Stomach (tissue), 9 donors: ENCODE data around the gene RASAL3. TPM values are rescaled to one million over a fixed set of nuclear protein-coding genes. Genes with fewer than 3 reads are reported as not detected.

Experiments used
- DNase-seq, 2 donors: peaks; one replicate each; pipeline versions ENCODE4 v3.0.0 to v3.0.0-alpha.2; 2013 to 2019
- H3K27ac ChIP-seq, 5 donors: fragments of 200-600 bp in 4 of 5; sonication (generic) in 4 of 5; one replicate each; pipeline ENCODE4 v1.5.1; 2013 to 2019; ENCODE audit warnings: mild to moderate bottlenecking in 1 of 5, moderate library complexity in 1 of 5
- H3K27me3 ChIP-seq, 3 donors: fragments of 200-600 bp; sonication (generic); one replicate each; pipeline ENCODE4 v1.5.1; 2017 to 2019; ENCODE audit warnings: mixed run types in 1 of 3
- H3K36me3 ChIP-seq, 4 donors: fragments of 200-600 bp; sonication (generic); 1 replicate in 3 of 4; 2 replicates in 1 of 4; pipeline ENCODE4 v1.5.1; 2016 to 2019
- H3K4me1 ChIP-seq, 4 donors: fragments of 200-600 bp; sonication (generic); one replicate each; pipeline ENCODE4 v1.5.1; 2016 to 2019
- H3K4me3 ChIP-seq, 4 donors: fragments of 200-600 bp; sonication (generic) in 3 of 4; one replicate each; pipeline ENCODE4 v1.5.1; 2016 to 2019; ENCODE audit warnings: mild to moderate bottlenecking in 1 of 4
- H3K9me3 ChIP-seq, 4 donors: fragments of 200-600 bp; sonication (generic); one replicate each; pipeline ENCODE4 v1.5.1; 2016 to 2019
- EP300 ChIP-seq: sonication (generic); formaldehyde crosslinking; IDR thresholded peaks from one replicate; pipeline ENCODE4 v1.6.1; 2017; ENCODE audit warnings: antibody characterized with exemption
- POLR2A ChIP-seq, 4 donors: fragments of 450-650 bp; IDR thresholded peaks; one replicate each; pipeline ENCODE4 v1.6.1; 2016; ENCODE audit warnings: antibody characterized with exemption in 4 of 4, control low read depth in 2 of 4, mild to moderate bottlenecking in 1 of 4, moderate library complexity in 1 of 4
- POLR2AphosphoS5 ChIP-seq, 3 donors: sonication (generic); formaldehyde crosslinking; IDR thresholded peaks; one replicate each; pipeline ENCODE4 v1.6.1; 2016; ENCODE audit warnings: antibody characterized with exemption in 3 of 3
- WGBS, 5 donors: extraction: QIAGEN DNeasy Blood & Tissue Kit in 3 of 5; methylation state at CpG; one replicate each; pipeline versions ENCODE4 v1.1.5 to v1.1.7; 2013 to 2018; 5-methylcytosine and 5-hydroxymethylcytosine counted together
- intact Hi-C: fragments of 100-400 bp; cut with DNase I; formaldehyde crosslinking; loops from one replicate; pipeline ENCODE4 v1.15.1; 2023; ENCODE audit warnings: low total_unique reads
- polyA plus RNA-seq, 3 donors: library from polyadenylated mRNA; stranded (reverse); fragments of 200-250 nt; gene quantifications; one replicate each; pipeline ENCODE4 v1.2.3, GENCODE V29; 2013
- total RNA-seq, 5 donors: library from RNA; depleted of rRNA; stranded (reverse); fragments of >200 nt; gene quantifications; one replicate each; pipeline versions ENCODE4 v1.1.0 to v1.2.3, GENCODE V29; 2014 to 2016
- TF ChIP-seq, protein P1 (sequence below), 7 experiments: fragments of 450-650 bp in 4 of 7; fragments of 200-600 bp in 3 of 7; sonication (generic) in 3 of 7; IDR thresholded peaks; one replicate each; pipeline ENCODE4 v1.5.1; 2016 to 2019; ENCODE audit warnings: antibody characterized with exemption in 7 of 7, control low read depth in 2 of 7, mild to moderate bottlenecking in 1 of 7
- donor health status: healthy with polysubstance abuse.
- donor health status: Bipolar disorder and iron deficiency.
- donor health status: healthy.

Gene RASAL3
- total and polyA plus RNA-seq, 8 donors = 1.1 to 21.2 (median 3.0) TPM

DNA sequence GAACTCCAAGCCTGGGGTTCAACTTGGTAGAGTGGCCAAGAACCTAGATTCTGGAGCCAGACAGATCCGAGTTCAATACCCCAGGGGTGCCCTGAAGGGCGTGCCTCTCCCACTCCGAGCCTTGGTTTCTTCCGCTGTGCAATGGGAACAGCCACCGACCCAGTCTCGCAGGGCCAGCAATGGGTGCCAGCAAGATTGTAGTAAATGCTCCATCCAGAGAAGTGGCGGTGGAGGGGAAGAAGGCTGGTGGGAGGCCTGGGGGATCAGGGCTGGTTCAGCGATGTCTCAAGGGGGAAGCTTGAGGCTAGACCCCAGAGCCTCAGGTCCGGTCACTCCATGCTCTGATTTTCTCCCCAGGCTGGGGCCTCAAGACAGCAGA, 19.1 kb downstream of the RASAL3 start:
- Histone ChIP-seq H3K36me3 (peaks cover 0 to 42% (median 7%) of the 10 kb centered on the region in 4 donors), H3K4me3 (no peak overlapping the region), H3K9me3 (no peaks in the 10 kb centered on the region), H3K27ac (no peak overlapping the region), H3K27me3 (no peaks in the 10 kb centered on the region), H3K4me1 (peaks cover 7 to 13% (median 10%) of the 10 kb centered on the region in 4 donors)
- TF ChIP-seq, protein P1, sequence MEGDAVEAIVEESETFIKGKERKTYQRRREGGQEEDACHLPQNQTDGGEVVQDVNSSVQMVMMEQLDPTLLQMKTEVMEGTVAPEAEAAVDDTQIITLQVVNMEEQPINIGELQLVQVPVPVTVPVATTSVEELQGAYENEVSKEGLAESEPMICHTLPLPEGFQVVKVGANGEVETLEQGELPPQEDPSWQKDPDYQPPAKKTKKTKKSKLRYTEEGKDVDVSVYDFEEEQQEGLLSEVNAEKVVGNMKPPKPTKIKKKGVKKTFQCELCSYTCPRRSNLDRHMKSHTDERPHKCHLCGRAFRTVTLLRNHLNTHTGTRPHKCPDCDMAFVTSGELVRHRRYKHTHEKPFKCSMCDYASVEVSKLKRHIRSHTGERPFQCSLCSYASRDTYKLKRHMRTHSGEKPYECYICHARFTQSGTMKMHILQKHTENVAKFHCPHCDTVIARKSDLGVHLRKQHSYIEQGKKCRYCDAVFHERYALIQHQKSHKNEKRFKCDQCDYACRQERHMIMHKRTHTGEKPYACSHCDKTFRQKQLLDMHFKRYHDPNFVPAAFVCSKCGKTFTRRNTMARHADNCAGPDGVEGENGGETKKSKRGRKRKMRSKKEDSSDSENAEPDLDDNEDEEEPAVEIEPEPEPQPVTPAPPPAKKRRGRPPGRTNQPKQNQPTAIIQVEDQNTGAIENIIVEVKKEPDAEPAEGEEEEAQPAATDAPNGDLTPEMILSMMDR (IDR thresholded peaks at IDR 0.05) = no peak
- TF ChIP-seq POLR2A (IDR thresholded peaks at IDR 0.05) (no peak), POLR2AphosphoS5 (IDR thresholded peaks at IDR 0.05) (no peak)
- no peak for DNase-seq
- WGBS, 5 donors = 84 to 95% (median 85%) methylated on average over 9 of the region's 9 CpGs
- intact Hi-C loops = no loop called here

DNA sequence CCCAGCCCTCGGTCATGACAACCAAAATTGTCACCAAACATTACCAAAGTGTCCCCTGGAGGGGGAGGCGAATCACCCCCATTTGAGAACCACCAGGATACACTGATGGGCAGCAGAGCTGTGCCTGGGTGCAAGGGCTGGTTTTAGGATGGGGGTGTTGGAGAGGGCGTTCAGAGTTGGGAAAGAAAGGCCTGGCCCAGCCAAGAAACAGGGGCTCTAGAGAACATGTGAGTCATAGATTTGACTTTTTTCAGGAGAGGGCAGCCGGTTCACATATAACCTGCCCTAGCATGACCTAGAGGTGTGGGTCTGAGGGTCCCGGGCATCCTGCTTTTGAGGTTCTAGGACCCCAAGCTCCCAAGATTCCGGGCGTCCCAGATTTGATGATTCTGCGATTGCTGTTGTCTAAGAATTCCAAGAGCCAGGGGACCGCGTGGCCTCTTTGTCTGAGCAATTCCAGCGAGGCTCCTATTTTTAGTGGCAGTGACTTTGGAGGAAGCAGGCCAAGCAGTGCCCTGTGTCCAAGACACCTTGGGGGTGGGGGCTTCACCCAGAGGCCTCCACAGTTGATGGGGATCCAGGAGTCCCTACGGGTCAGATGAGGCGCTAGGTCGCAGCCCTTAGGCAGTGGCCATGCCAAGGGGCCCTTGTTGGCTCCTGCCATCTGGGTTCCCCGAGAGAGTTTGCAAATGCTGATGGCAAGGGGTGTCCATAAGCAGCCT, 19.7 kb downstream of the RASAL3 start:
- Histone ChIP-seq H3K27me3 (no peaks in the 10 kb centered on the region), H3K36me3 (peaks cover 0 to 48% (median 8%) of the 10 kb centered on the region in 4 donors), H3K9me3 (no peaks in the 10 kb centered on the region), H3K4me1 (peaks cover 7 to 13% (median 10%) of the 10 kb centered on the region in 4 donors), H3K27ac (no peak overlapping the region), H3K4me3 (no peak overlapping the region)
- intact Hi-C loops = no loop called here
- TF ChIP-seq, protein P1 (IDR thresholded peaks at IDR 0.05) = no peak
- TF ChIP-seq POLR2AphosphoS5 (IDR thresholded peaks at IDR 0.05) (no peak), POLR2A (IDR thresholded peaks at IDR 0.05) (no peak), EP300 (no peak)
- 84 to 91% (median 88%) methylated on average over 11 to 15 of the region's 15 CpGs for WGBS, 5 donors
- no peak for DNase-seq

DNA sequence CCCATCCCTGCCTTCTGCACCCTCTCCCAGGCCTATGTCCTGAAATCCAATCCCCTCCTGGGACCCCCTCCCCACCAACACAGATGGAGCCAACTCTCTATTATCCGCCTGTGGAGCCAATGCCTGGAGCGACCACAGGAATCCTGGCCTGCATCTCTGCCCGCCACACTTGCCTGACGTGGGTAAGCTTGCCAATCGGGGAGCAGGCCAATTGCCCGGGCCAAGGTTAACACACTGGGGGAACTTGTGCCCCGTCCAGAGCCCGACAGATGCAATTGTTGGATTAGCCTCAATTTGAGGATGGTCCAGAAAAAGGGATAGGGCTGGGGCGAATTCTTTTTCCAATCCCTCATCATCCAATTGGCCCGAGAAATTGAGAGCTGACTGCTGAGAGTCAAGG, 20.5 kb downstream of the RASAL3 start:
- Histone ChIP-seq H3K9me3 (no peaks in the 10 kb centered on the region), H3K27me3 (no peaks in the 10 kb centered on the region), H3K27ac (no peak overlapping the region), H3K36me3 (peaks cover 0 to 55% (median 14%) of the 10 kb centered on the region in 4 donors), H3K4me1 (peaks cover 2 to 7% (median 5%) of the 10 kb centered on the region in 4 donors), H3K4me3 (no peak overlapping the region)
- WGBS, 5 donors = 69 to 84% (median 80%) methylated on average over 10 of the region's 10 CpGs
- no peak for DNase-seq
- intact Hi-C loops = no loop called here
- TF ChIP-seq, protein P1 (IDR thresholded peaks at IDR 0.05) = no peak
- TF ChIP-seq EP300 (no peak), POLR2AphosphoS5 (IDR thresholded peaks at IDR 0.05) (no peak)

DNA sequence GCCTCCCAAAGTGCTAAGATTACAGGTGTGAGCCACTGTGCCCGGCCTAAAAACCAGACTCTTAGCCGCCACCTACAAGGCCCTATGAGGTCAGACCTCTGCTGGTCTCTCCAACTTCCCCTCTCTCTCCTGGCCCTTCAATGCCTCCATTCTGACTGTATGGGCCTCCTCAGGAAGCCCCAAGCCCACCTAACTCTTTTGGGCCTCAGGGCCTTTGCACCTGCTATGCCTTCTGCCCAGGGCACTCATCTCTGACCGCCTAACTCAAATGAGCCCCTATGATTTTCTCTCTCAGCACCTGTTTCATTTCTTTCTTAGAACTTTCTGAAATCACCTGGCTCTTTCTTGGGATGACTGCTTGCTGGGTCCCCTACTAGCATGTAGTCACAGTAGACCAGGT, 21.0 kb downstream of the RASAL3 start:
- no peak for TF ChIP-seq POLR2A (IDR thresholded peaks at IDR 0.05)
- no peak for TF ChIP-seq POLR2AphosphoS5 (IDR thresholded peaks at IDR 0.05)
- no peak for TF ChIP-seq EP300
- TF ChIP-seq, protein P1 (IDR thresholded peaks at IDR 0.05) = no peak
- no peak overlapping the region for H3K27ac ChIP-seq
- no peaks in the 10 kb centered on the region for H3K9me3 ChIP-seq
- intact Hi-C loops = no loop called here
- peaks cover 0 to 55% (median 15%) of the 10 kb centered on the region in 4 donors for H3K36me3 ChIP-seq
- no peak overlapping the region for H3K4me3 ChIP-seq
- H3K4me1 ChIP-seq = peaks cover 0 to 5% (median 1%) of the 10 kb centered on the region in 4 donors
- no peaks in the 10 kb centered on the region for H3K27me3 ChIP-seq
- no peak for DNase-seq
- WGBS, 5 donors = 85 to 95% (median 91%) methylated on average over 3 of the region's 3 CpGs
